ENCODE results near the gene UQCR11. TPM values are rescaled to one million over a fixed set of nuclear protein-coding genes. Genes with fewer than 3 reads are reported as not detected.

The UQCR11 gene
- total RNA-seq, 1 donor from 2014 or later: 197 TPM

GRCh38 chr19:1636325-1637236, 31.3 kb upstream of the UQCR11 start:
- no peak for DNase-seq (ENCODE audit: low spot score)

GRCh38 chr19:1634938-1635243, 29.6 kb upstream of the UQCR11 start:
- DNase-seq (ENCODE audit: low spot score): no peak

GRCh38 chr19:1634242-1634937, 29.1 kb upstream of the UQCR11 start:
- no peak for DNase-seq (ENCODE audit: low spot score)

- DNase-seq (ENCODE audit: low spot score): no peak
Observed at GRCh38 chr19:1633269-1633826, 28.1 kb upstream of the UQCR11 start.

GRCh38 chr19:1632462-1633268, 27.4 kb upstream of the UQCR11 start:
- no peak for DNase-seq (ENCODE audit: low spot score)

GRCh38 chr19:1631557-1632100, 26.4 kb upstream of the UQCR11 start:
- no peak for DNase-seq (ENCODE audit: low spot score)

- DNase-seq (ENCODE audit: low spot score): no peak
Observed at GRCh38 chr19:1630811-1631210, 25.5 kb upstream of the UQCR11 start.

GRCh38 chr19:1630012-1630411, 24.8 kb upstream of the UQCR11 start:
- DNase-seq (ENCODE audit: low spot score): no peak

GRCh38 chr19:1629256-1629808, 24.1 kb upstream of the UQCR11 start:
- DNase-seq (ENCODE audit: low spot score): no peak

- no peak for DNase-seq (ENCODE audit: low spot score)
Observed at GRCh38 chr19:1627194-1627593, 21.9 kb upstream of the UQCR11 start.

- DNase-seq (ENCODE audit: low spot score): no peak
Observed at GRCh38 chr19:1626417-1627010, 21.3 kb upstream of the UQCR11 start.

DNA sequence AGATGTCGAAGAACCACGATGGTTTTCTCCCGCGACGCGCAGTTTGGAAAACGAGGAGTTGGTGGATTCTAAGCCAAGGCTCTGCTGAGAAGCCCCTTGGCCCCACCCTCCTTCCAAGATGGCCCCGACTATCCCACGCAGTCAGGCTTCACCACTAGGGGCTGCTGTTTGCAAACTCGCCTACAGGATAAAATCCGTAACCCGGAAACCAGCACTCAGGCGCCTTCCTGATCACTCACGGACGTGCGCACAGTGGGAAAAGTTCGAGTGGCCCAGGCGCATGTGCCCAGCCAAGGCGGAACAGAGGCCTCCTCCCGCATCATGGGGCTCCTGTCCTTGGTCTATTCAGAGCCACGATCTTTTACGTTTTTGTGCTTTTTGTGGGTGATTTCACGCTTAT, 19.2 kb upstream of the UQCR11 start:
- DNase-seq (ENCODE audit: low spot score): no peak

- DNase-seq (ENCODE audit: low spot score): no peak
Observed at GRCh38 chr19:1622541-1622940, 17.3 kb upstream of the UQCR11 start.

DNA sequence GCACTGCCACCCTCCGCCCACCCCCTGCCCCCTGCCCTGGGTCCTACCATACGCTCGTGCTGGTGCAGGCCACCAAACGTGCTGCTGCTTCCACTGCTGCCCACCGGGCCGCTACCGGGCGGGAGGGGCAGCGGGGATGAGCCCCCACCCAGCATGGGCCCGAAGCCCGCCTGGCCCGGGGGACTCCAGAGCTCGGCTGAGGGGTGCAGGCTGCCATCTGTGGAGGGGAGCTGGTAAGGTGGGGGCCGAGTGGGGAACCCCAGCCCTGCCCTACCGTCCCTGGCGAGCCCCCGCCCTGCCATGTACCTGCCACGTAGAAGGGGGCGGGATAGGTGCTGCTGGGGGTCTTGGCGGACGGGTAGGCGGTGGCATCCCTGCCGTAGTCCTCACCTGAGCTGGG, 16.7 kb upstream of the UQCR11 start:
- DNase-seq (ENCODE audit: low spot score): no peak

- DNase-seq (ENCODE audit: low spot score): no peak
Observed at GRCh38 chr19:1621574-1621973, 16.3 kb upstream of the UQCR11 start.

- DNase-seq (ENCODE audit: low spot score): no peak
Observed at GRCh38 chr19:1621021-1621420, 15.8 kb upstream of the UQCR11 start.

GRCh38 chr19:1620502-1620901, 15.2 kb upstream of the UQCR11 start:
- no peak for DNase-seq (ENCODE audit: low spot score)

DNA sequence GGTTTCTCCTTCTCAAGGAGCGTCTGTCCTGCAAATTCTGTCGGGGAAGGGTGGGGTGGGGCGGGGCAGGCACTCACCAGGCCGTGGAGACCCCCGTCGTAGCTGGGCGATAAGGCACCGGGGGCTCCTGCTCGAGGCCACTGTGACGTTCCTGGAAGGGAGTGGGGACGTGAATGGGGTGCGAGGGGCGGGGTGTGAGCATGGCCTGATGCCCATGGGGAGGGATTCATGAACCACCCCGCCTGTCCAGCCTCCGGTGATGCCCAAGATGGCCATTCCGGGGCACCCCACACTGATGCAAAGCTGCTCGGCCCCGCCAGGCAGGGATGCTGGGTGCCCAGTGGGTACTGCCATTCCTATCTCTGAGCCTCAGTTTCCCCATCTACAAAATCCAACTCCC, 14.4 kb upstream of the UQCR11 start:
- DNase-seq (ENCODE audit: low spot score): no peak

DNA sequence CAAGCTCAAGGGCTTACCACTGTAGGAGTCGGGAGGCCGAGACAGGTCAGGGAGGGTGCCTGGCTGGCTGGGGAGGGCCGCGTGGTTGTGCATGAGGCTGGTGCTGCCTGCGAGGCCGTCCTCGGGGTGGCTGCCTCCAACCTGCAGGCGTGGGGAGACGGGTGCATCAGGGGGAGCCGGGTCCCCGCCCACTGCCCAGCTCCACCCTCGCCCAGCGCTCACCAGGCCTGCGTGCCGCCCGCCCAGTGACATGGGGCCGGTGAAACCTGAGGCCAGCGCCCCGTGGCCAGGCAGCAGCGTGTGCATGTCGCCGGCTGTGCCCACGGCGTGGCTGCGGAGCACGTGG, 13.8 kb upstream of the UQCR11 start:
- no peak for DNase-seq (ENCODE audit: low spot score)

DNA sequence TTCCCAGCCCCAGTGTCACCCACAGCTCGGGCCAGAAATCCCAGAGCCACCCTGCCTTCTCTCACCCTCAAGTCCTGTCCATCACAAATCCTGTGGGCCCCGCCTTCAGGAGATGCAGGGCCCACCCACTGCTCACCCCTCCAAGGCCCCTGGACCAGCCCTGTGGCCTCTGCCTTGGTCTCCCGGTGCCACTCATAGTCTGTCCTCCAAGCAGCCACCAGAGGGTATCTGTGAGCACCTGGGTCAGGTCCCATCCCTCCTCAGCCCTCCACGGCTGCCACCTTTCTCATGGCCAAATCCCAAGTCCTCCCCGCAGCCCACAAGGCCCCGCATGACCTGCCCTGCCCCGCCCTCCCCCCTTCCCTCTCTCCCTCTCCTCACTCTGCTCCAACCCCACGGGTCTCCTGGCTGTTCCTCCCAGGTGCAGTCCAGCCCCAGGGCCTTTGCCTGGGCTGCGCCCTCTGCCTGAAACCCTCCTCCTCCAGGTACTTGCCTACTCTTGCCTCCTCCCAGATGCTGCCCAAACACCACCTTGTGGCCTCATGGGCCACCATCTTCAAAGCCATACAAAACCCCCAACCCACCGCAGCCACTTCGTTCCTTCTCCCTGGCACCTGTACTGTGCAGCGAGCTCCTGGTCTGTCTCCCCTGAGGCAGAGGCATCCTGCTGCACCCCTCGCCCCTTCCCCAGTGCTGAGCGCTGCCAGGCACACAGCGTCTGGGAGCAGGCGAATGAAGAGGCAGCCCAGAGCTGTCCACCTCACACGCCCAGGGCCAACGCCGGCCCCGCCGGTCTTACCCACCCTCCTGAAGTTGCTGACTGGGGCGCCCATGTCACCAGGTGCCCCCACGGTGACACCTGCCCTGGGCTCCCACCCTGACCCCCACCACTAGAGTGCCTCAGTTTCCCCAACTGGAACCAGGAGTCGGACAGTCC, 13.2 kb upstream of the UQCR11 start:
- DNase-seq (ENCODE audit: low spot score): no peak

Data from ureter (tissue), 1 donor.